NCI-H69 (cell line): Measurements from ENCODE around the gene RNU2-1.
"Not testable (repeated sequence)": the region's sequence is repeated elsewhere in the genome, so short reads cannot be mapped to it uniquely, and the experiment has no call there.

Experiments
- DNase-seq: peaks from one replicate; lab custom pipeline; 2025; lab: John Stamatoyannopoulos, UW

The RNU2-1 gene

GRCh38 chr17:43233877-43234276, at the start of gene RNU2-1:
RNU2-1 (minus strand) TSS chr17:43233977.
- not testable (repeated sequence) for DNase-seq

DNA sequence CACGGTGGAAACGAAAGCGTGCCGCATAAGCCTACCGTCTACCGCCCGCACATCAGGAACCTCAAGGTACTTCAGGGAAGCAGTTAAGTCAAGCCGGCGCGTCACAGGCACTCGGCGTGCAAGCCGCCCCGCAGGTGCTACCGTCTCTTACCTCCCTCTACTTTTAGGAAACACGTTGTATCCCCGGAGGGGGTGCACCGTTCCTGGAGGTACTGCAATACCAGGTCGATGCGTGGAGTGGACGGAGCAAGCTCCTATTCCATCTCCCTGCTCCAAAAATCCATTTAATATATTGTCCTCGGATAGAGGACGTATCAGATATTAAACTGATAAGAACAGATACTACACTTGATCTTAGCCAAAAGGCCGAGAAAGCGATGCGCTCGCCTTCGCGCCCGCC, 39.1 kb upstream of the RNU2-1 start:
- not testable (repeated sequence) for DNase-seq

DNA sequence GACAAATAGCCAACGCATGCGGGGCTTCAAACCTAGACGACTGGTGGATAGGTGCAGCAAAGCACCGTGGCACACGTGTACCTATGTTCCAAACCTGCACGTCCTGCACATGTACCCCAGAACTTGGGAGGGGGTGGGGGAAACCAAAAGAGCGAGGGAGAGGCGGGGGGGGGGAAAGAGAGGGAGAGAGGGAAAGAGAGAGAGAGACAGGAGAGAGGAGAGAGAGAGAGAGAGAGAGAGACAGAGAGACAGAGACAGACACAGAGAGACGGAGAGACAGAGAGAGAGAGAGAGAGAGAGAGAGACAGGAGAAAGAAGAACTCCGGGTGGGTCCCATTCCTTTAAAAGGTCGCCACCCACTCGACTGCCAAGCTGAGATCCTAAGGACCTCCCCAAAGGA, 38.7 kb upstream of the RNU2-1 start:
- not testable (repeated sequence) for DNase-seq

GRCh38 chr17:43270552-43271504, 37.1 kb upstream of the RNU2-1 start:
- not testable (repeated sequence) for DNase-seq

GRCh38 chr17:43246456-43246855, 12.7 kb upstream of the RNU2-1 start:
- DNase-seq, result not testable (repeated sequence)

- DNase-seq, result not testable (repeated sequence)
These were observed 7.0 kb upstream of the RNU2-1 start for GRCh38 chr17:43240596-43241352.

DNA sequence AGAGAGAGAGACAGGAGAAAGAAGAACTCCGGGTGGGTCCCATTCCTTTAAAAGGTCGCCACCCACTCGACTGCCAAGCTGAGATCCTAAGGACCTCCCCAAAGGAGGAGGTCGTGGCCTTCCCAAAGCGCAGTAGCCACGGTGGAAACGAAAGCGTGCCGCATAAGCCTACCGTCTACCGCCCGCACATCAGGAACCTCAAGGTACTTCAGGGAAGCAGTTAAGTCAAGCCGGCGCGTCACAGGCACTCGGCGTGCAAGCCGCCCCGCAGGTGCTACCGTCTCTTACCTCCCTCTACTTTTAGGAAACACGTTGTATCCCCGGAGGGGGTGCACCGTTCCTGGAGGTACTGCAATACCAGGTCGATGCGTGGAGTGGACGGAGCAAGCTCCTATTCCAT, 5.8 kb upstream of the RNU2-1 start:
- not testable (repeated sequence) for DNase-seq

GRCh38 chr17:43233263-43233662, 514 bp downstream of the RNU2-1 start:
- not testable (repeated sequence) for DNase-seq

DNA sequence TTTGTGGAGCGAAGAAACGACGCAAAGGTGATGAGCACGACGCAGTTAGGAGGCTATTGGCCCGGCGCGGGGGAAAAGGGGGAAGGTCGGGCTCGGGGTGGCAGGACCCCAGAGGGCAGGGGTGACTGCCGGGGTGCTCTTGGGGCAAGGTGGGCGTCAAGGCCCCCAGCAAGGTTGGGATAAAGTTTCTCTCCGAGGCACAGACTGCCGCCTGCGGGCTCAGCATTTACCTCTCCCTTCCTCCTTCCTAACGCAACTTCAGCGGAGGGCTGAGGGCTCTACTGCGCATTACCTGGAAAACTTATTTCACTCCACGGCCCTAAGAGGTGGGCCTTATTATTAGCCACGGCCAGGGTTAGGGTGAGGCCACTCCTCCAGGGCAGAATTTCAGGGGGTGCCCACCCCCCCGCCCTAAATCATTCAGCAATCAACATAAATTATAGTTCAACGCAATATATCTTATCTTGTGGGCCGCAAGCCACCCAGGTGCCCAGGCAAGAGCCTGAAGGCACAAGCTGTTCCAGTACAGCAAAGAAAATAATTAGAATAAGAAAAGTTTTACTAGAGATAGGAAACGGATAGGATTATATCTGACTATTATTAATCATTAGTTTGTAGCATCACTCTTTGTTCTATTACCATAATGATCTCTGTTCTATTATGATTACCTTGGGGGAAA, 1.6 kb downstream of the RNU2-1 start:
- not testable (repeated sequence) for DNase-seq

DNA sequence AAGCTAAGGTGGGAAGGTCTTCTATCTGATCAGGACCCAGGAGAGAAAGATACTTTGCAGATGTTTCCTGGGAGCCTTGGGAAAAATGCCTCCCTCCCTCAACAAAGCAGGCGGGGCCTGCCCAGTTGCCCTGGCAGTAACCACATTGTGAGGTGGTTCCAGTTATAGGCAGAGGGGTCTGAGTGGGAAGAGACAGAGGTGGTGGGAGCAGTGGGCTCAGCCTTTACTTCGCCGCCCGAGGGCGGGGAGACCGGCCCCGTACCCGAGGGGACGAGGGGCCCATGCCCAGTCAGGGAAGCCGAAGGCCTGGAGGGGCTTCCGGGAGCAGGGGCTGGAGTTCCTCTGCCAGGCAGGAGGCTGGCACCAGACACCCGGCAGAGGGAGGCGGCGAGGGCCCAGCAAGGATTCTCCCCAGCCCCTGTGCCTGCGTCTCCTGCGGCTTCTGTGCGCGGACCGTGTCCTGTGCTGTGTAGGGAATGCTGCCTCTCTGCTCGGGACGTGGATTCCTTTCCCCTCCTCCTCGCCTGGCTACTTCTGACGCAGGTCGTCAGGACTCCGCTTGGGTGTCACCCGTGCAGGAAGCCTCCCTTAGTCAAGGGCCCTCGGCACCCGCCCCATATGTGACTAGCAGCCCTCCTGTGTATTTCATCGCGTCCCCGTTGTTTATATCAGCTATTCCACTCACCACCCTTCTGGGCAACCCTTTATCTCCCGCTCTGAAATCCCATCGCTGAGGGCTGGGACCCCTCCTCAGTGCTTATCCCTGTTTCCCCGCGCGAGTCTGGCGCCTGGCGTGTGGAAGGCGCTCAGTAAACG, 2.4 kb downstream of the RNU2-1 start:
- not testable (repeated sequence) for DNase-seq

DNA sequence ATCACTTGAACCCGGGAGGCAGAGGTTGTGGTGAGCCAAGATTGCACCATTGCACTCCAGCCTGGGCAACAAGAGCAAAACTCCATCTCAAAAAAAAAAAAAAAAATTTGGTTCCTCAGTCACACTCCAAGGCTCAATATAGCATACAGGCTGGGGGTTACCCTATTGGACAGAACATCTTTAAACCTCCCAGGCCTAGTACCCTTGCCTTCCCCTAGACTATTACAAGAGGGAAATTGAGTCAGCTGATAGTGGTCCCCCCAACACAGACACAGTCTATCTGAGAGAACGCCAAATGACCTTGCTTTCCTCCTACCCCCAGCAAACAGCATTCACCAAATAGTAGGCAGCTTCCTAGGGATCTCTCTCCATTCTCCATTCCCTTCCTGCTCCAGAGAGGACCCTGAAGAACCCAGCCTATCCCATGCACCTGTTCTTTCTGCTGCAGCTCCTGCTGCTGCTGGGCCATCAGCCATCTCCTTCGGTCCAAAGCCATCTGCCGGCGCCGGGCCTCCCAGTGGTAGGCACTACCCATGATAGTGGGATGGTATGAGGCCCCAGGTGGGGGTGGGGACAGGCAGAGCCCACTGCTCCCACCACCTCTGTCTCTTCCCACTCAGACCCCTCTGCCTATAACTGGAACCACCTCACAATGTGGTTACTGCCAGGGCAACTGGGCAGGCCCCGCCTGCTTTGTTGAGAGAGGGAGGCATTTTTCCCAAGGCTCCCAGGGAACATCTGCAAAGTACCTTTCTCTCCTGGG, 5.6 kb downstream of the RNU2-1 start, which contains the start of gene CCDC200:
TSS of gene CCDC200 (minus strand) at position 604 of the 763 bp plus-strand sequence. CDS start at position 535, 69 bp downstream.
- DNase-seq, result not testable (repeated sequence)

- no peak for DNase-seq
These were observed 7.4 kb downstream of the RNU2-1 start for GRCh38 chr17:43226393-43226792.

DNA sequence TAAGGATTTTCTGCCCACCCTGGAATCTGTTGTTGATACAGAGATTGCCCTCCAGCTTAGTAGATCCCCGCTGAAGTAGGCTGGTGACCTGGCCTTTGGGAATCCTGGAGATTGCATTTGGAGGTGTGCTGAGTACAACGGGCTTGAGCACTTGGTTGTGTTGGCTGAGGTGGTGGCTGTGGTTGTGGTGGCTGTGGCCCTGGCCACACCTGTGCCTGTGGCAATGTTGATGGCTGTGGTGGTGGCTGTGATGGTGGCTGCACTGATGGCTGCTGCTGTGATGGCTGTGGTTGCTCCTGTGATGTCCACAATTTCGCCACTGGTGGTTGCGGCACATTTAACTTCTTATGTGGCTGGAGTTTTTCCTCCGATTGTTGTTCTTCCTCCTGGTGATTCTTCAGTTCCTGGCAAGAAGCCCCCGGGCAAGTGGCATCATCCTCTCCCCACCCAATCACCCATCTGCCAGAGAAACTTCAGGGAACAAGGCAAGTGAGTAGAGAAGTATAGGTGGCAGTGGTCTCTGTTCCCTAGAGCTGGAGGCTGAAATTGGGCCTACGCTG, 9.6 kb downstream of the RNU2-1 start:
- DNase-seq, result no peak

DNA sequence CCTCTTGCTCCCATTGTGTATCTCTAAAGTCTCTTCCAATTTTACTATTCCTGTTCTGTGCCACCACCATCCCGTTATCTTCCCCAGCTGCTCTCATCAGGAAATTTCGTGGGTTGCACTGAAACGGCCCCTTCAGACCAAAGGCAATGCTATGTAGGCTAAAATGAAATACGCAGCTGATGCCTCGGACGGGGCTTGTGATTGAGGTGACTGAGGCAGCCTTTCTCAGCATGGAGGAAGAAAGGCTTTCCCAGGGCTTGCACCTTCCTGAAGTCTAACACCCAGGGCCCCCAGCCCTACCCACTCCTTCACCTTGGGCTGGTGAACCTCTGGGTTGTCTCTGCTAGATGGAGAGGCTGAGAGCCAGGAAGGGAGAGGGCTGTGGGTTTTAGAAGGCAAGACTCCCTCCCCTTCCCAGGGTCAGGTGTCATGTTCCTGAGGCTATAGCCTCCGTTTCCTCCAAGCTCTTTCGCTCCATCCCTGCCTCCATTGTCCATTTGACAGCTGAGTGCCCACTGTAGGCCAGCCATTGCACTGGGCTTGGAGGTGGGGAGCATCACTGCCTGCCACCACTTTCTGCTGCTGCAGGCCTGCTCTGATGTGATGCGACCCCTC, 13.2 kb downstream of the RNU2-1 start:
- DNase-seq, result no peak

- no peak for DNase-seq
These were observed 13.9 kb downstream of the RNU2-1 start for GRCh38 chr17:43219746-43220380.

DNA sequence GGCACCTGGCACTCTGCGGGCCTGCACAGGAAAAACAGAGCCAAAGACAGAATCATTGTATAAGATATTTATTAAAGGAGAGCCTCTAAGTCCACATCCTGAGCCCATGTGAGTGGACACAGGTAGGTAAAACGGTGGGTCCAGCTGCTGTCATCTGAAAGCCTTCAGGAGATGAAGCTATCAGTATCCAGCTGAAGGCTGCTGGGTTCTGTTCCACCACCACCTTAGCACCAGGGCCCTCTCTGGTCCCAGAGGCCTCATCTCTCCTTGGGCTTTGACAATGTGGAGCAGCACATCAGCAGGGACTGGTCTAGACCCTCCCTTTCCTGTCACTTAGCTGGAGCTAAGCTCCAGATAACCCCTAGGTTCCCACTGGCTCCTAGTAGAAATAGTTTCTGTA, 14.8 kb downstream of the RNU2-1 start:
- no peak for DNase-seq

GRCh38 chr17:43217614-43218087, 16.1 kb downstream of the RNU2-1 start:
- no peak for DNase-seq

GRCh38 chr17:43216762-43217613, 16.8 kb downstream of the RNU2-1 start:
- no peak for DNase-seq
